Vagina (tissue), 2 donors: ENCODE results near the gene PLEKHM3. TPM values are rescaled to one million over a fixed set of nuclear protein-coding genes. Genes with fewer than 3 reads are reported as not detected.
"Not testable (repeated sequence)": the region's sequence is repeated elsewhere in the genome, so short reads cannot be mapped to it uniquely, and the experiment has no call there.

ENCODE experiments used
- DNase-seq, 2 donors: peaks; one replicate each; pipeline ENCODE4 v3.0.0-alpha.2; 2017; ENCODE audit errors: extremely low spot score in 2 of 2
- H3K27ac ChIP-seq: fragments of 200-600 bp; sonication (generic); one replicate; pipeline ENCODE4 v1.5.1; 2019
- H3K27me3 ChIP-seq: fragments of 200-600 bp; sonication (generic); one replicate; pipeline ENCODE4 v1.5.1; 2019
- H3K36me3 ChIP-seq, 2 donors: fragments of 200-600 bp; sonication (generic); one replicate each; pipeline ENCODE4 v1.5.1; 2017 to 2019
- H3K4me1 ChIP-seq: fragments of 200-600 bp; sonication (generic); one replicate; pipeline ENCODE4 v1.5.1; 2019
- H3K4me3 ChIP-seq, 2 donors: fragments of 200-600 bp; sonication (generic); 1 replicate in 1 of 2; 2 replicates in 1 of 2; pipeline ENCODE4 v1.5.1; 2016 to 2019
- H3K9me3 ChIP-seq: fragments of 200-600 bp; sonication (generic); one replicate; pipeline ENCODE4 v1.5.1; 2019
- CTCF ChIP-seq, 3 experiments: fragments of 450-650 bp in 2 of 3; fragments of 200-600 bp in 1 of 3; sonication (generic) in 1 of 3; IDR thresholded peaks; one replicate each; pipeline ENCODE4 v1.5.1; 2017 to 2019; ENCODE audit warnings: antibody characterized with exemption in 3 of 3, mild to moderate bottlenecking in 2 of 3, moderate library complexity in 2 of 3
- POLR2A ChIP-seq, 2 donors: fragments of 450-650 bp; IDR thresholded peaks; one replicate each; pipeline ENCODE4 v1.6.1; 2017; ENCODE audit warnings: antibody characterized with exemption in 2 of 2, mild to moderate bottlenecking in 2 of 2, moderate library complexity in 2 of 2
- POLR2AphosphoS5 ChIP-seq, 2 donors: sonication (generic); formaldehyde crosslinking; IDR thresholded peaks; one replicate each; pipeline ENCODE4 v1.9.0; 2017; ENCODE audit warnings: antibody characterized with exemption in 2 of 2, mild to moderate bottlenecking in 2 of 2, low read depth in 1 of 2; ENCODE audit not compliant: insufficient read depth in 1 of 2
- intact Hi-C: fragments of 100-400 bp; cut with DNase I; formaldehyde crosslinking; loops from one replicate; pipeline ENCODE4 v1.15.1; 2023
- total RNA-seq: library from RNA; depleted of rRNA; stranded (reverse); fragments of >200 nt; gene quantifications from one replicate; pipeline ENCODE4 v1.2.3, GENCODE V29; 2016

PLEKHM3 gene
- total RNA-seq, 1 donor from 2014 or later: 21.4 TPM

GRCh38 chr2:207812726-207813080, 212.6 kb downstream of the PLEKHM3 start:
- no peaks in the 10 kb centered on the region for H3K27me3 ChIP-seq
- intact Hi-C loops: no loop called here
- TF ChIP-seq CTCF (IDR thresholded peaks at IDR 0.05) (no peak), POLR2AphosphoS5 (IDR thresholded peaks at IDR 0.05; ENCODE audit: insufficient read depth in 1 of 2, low read depth in 1 of 2) (no peak), POLR2A (IDR thresholded peaks at IDR 0.05) (no peak)
- DNase-seq: no peak
- no peak overlapping the region for H3K27ac ChIP-seq
- H3K9me3 ChIP-seq: no peaks in the 10 kb centered on the region
- no peak overlapping the region for H3K4me3 ChIP-seq
- H3K4me1 ChIP-seq: no peaks in the 10 kb centered on the region
- no peaks in the 10 kb centered on the region for H3K36me3 ChIP-seq

DNA sequence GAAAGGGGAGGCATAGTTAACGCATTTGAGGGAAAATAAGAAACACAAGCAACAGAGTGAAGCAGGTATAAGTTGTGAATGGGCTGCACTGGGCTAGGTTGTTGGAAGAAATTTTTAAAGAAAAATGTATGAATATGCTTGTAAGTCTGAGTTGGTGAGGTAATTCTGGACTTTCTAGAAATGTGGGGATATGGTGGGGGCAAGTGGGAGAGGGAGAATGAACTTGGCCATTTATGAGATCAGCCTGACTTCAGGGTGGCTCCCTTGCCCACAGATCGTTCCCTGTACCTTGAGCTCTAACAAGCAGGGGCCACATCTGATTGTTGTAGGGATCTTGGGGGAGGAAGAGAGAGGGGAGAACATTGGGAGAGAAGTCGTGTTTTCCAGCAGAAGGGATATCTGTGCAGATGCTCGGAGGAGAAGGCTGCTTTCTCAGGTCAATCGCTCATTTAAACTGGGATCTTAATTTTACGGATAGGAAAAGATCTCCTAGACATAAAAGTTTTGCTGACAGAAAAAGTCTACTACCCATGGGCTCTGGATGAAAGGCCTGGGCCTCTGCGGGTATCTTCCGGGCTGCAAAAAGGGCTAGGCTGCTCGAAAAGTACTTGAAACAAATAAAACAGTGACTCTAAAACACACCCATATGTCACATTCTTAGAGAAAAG, 213.1 kb downstream of the PLEKHM3 start:
- Histone ChIP-seq H3K36me3 (no peaks in the 10 kb centered on the region), H3K9me3 (no peaks in the 10 kb centered on the region), H3K4me3 (no peak overlapping the region), H3K27ac (no peak overlapping the region), H3K27me3 (no peaks in the 10 kb centered on the region), H3K4me1 (no peaks in the 10 kb centered on the region)
- no peak for DNase-seq
- intact Hi-C loops: no loop called here
- TF ChIP-seq CTCF (IDR thresholded peaks at IDR 0.05) (no peak), POLR2A (IDR thresholded peaks at IDR 0.05) (no peak), POLR2AphosphoS5 (IDR thresholded peaks at IDR 0.05; ENCODE audit: insufficient read depth in 1 of 2, low read depth in 1 of 2) (no peak)

- H3K4me3 ChIP-seq, intact Hi-C loops, H3K27me3 ChIP-seq, H3K9me3 ChIP-seq, H3K36me3 ChIP-seq, DNase-seq, H3K27ac ChIP-seq, H3K4me1 ChIP-seq: not testable (repeated sequence)
These were observed 213.7 kb downstream of the PLEKHM3 start for GRCh38 chr2:207811658-207812057.

GRCh38 chr2:207810200-207810788, 215.0 kb downstream of the PLEKHM3 start:
- H3K4me3 ChIP-seq: no peak overlapping the region
- H3K4me1 ChIP-seq: no peaks in the 10 kb centered on the region
- intact Hi-C loops: no loop called here

GRCh38 chr2:207808119-207808518, 217.2 kb downstream of the PLEKHM3 start:
- Histone ChIP-seq H3K36me3 (no peaks in the 10 kb centered on the region), H3K9me3 (no peaks in the 10 kb centered on the region), H3K4me3 (no peak overlapping the region), H3K27me3 (no peaks in the 10 kb centered on the region), H3K4me1 (no peaks in the 10 kb centered on the region), H3K27ac (no peak overlapping the region)
- TF ChIP-seq CTCF (IDR thresholded peaks at IDR 0.05) (no peak), POLR2AphosphoS5 (IDR thresholded peaks at IDR 0.05; ENCODE audit: insufficient read depth in 1 of 2, low read depth in 1 of 2) (no peak), POLR2A (IDR thresholded peaks at IDR 0.05) (no peak)
- intact Hi-C loops: no loop called here
- no peak for DNase-seq

More at GRCh38 chr2:207810200-207810788, 215.0 kb downstream of the PLEKHM3 start:
- H3K27me3 ChIP-seq: no peaks in the 10 kb centered on the region
- no peaks in the 10 kb centered on the region for H3K9me3 ChIP-seq
- TF ChIP-seq CTCF (IDR thresholded peaks at IDR 0.05): no peak
- TF ChIP-seq POLR2AphosphoS5 (IDR thresholded peaks at IDR 0.05; ENCODE audit: insufficient read depth in 1 of 2, low read depth in 1 of 2): no peak
- no peak for TF ChIP-seq POLR2A (IDR thresholded peaks at IDR 0.05)
- no peaks in the 10 kb centered on the region for H3K36me3 ChIP-seq
- no peak for DNase-seq
- no peak overlapping the region for H3K27ac ChIP-seq
